ENCODE data around the gene ATP5MG.

Gene ATP5MG

DNA sequence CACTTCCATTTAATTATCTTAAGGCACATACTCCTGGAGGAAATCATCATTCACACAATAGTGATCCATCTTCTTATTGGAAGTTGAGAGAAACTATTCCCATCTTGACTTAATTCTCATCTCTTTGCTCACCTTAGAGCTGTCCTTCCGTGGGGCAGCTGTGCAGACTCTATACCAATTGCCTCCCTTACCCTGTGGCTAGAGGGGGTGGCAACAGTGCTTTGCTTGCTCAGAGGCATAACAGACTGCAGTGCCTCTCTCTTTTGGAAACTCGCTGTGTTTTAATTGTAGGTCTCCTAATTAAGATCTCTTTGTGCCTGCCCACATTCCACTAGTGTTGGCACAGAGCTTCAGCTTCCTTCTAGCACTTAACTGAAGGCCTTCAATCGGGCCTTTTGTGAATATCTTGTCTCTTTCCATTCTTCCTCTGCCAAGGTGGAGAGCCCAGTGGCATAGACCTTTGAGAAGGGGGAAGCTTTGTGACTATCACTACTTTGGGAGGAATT is 40.4 kb downstream of the ATP5MG start:
- Mint-ChIP-seq H3K27ac (peak overlapping the region; percentile 53), H3K9me3 (no peaks in the 10 kb centered on the region), H3K36me3 (ENCODE audit: low read depth) (peaks cover 17% of the 10 kb centered on the region), H3K27me3 (ENCODE audit: low read depth, poor library complexity) (peaks cover 2% of the 10 kb centered on the region), H3K4me1 (peaks cover 67% of the 10 kb centered on the region), H3K4me3 (no peak overlapping the region)
- TF ChIP-seq, protein P1, sequence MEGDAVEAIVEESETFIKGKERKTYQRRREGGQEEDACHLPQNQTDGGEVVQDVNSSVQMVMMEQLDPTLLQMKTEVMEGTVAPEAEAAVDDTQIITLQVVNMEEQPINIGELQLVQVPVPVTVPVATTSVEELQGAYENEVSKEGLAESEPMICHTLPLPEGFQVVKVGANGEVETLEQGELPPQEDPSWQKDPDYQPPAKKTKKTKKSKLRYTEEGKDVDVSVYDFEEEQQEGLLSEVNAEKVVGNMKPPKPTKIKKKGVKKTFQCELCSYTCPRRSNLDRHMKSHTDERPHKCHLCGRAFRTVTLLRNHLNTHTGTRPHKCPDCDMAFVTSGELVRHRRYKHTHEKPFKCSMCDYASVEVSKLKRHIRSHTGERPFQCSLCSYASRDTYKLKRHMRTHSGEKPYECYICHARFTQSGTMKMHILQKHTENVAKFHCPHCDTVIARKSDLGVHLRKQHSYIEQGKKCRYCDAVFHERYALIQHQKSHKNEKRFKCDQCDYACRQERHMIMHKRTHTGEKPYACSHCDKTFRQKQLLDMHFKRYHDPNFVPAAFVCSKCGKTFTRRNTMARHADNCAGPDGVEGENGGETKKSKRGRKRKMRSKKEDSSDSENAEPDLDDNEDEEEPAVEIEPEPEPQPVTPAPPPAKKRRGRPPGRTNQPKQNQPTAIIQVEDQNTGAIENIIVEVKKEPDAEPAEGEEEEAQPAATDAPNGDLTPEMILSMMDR (IDR thresholded peaks at IDR 0.05) = no peak
- no peak for DNase-seq

DNA sequence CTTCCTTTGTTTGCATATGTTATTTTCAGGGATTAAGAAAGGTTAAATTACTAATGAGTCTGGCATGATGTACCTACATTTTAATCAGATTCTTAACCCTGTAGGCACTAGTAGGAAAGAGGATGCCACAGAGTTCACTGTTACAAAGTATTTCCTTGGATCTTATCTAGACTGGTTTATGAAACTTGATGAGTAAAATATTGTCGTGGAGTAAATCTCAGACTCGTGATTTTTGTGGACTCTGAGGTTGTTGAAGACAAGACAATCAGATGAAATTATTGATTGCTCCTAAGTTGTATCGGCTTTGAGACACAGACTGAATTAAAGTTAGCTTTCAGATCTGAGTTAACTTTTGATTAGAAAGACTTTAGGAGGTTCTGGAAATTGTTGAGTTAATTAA is 40.9 kb downstream of the ATP5MG start:
- H3K4me1 Mint-ChIP-seq = peaks cover 67% of the 10 kb centered on the region
- TF ChIP-seq, protein P1 (IDR thresholded peaks at IDR 0.05) = no peak
- peaks cover 22% of the 10 kb centered on the region for H3K36me3 Mint-ChIP-seq (ENCODE audit: low read depth)
- H3K4me3 Mint-ChIP-seq = no peak overlapping the region
- peaks cover 2% of the 10 kb centered on the region for H3K27me3 Mint-ChIP-seq (ENCODE audit: low read depth, poor library complexity)
- no peak for DNase-seq
- peak overlapping the region; percentile 53 for H3K27ac Mint-ChIP-seq
- H3K9me3 Mint-ChIP-seq = no peaks in the 10 kb centered on the region

GRCh38 chr11:118442908-118443589 is 41.6 kb downstream of the ATP5MG start:
- Mint-ChIP-seq H3K4me3 (no peak overlapping the region), H3K27ac (peak overlapping the region; percentile 11), H3K9me3 (no peaks in the 10 kb centered on the region), H3K27me3 (ENCODE audit: low read depth, poor library complexity) (peaks cover 2% of the 10 kb centered on the region), H3K4me1 (peaks cover 62% of the 10 kb centered on the region), H3K36me3 (ENCODE audit: low read depth) (peaks cover 29% of the 10 kb centered on the region)
- no peak for DNase-seq
- TF ChIP-seq, protein P1 (IDR thresholded peaks at IDR 0.05) = no peak

DNA sequence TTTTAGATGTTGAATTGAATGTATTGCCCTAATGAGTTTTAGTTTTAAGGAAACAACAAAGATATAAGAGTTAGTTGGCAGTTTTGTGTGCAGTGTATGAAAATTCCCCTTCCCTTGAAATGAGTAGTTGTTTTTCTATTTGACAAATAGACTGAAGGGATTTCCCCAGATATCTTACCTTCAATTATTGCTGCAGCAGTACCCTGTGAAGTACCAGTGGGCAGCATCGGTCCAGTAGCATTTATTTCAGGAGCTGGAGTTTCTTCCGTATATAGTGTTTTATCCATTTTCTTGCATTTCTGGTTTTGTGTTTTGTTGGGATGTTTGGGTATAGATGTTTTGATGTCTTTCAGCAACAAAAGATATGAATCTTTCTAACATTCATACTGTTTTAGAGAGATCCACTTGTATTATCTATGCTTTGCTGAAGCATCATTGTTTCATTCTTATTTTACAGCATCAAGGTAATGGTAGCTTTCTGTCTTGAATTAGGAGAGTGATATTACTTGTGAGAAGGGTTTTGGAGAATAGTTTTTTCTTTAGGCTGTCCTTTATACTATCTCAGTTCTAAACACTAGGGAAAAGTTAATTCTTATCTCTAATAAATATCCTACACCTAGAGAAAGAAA is 42.3 kb downstream of the ATP5MG start:
- H3K4me1 Mint-ChIP-seq = peaks cover 56% of the 10 kb centered on the region
- no peaks in the 10 kb centered on the region for H3K9me3 Mint-ChIP-seq
- DNase-seq = no peak
- TF ChIP-seq, protein P1 (IDR thresholded peaks at IDR 0.05) = no peak
- no peak overlapping the region for H3K4me3 Mint-ChIP-seq
- H3K27me3 Mint-ChIP-seq (ENCODE audit: low read depth, poor library complexity) = peaks cover 2% of the 10 kb centered on the region
- H3K27ac Mint-ChIP-seq = no peak overlapping the region
- H3K36me3 Mint-ChIP-seq (ENCODE audit: low read depth) = peaks cover 29% of the 10 kb centered on the region

DNA sequence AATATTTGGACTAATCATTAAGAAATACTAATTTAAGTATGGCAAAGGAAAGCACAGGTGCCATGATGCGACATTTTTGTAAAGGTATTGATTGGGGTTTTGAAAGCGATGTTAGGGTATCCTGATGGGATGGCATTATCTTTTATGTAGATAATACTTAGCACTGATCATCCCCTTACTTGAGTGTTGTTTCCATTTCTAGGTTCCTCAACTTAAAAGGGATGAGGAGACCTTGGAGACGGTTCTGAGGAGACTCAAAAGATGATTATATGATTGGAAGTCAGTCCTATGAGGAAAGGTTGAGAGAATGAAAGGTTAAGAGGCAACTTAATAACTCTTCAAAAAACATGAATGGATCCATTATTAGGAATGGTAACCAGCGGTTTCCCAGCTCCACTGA is 46.0 kb downstream of the ATP5MG start:
- TF ChIP-seq, protein P1 (IDR thresholded peaks at IDR 0.05) = no peak
- H3K4me3 Mint-ChIP-seq = no peak overlapping the region
- peaks cover 41% of the 10 kb centered on the region for H3K36me3 Mint-ChIP-seq (ENCODE audit: low read depth)
- H3K27ac Mint-ChIP-seq = no peak overlapping the region
- DNase-seq = no peak
- H3K4me1 Mint-ChIP-seq = peaks cover 18% of the 10 kb centered on the region
- H3K9me3 Mint-ChIP-seq = no peaks in the 10 kb centered on the region
- H3K27me3 Mint-ChIP-seq (ENCODE audit: low read depth, poor library complexity) = no peaks in the 10 kb centered on the region

All from nephron progenitor cell (in vitro differentiated cells).